ENCODE measurements around the gene ADAMTS15. TPM values are rescaled to one million over a fixed set of nuclear protein-coding genes. Genes with fewer than 3 reads are reported as not detected.

Gene ADAMTS15
- total and polyA plus RNA-seq, 9 donors = 0.95 to 7.2 (median 2.7) TPM

DNA sequence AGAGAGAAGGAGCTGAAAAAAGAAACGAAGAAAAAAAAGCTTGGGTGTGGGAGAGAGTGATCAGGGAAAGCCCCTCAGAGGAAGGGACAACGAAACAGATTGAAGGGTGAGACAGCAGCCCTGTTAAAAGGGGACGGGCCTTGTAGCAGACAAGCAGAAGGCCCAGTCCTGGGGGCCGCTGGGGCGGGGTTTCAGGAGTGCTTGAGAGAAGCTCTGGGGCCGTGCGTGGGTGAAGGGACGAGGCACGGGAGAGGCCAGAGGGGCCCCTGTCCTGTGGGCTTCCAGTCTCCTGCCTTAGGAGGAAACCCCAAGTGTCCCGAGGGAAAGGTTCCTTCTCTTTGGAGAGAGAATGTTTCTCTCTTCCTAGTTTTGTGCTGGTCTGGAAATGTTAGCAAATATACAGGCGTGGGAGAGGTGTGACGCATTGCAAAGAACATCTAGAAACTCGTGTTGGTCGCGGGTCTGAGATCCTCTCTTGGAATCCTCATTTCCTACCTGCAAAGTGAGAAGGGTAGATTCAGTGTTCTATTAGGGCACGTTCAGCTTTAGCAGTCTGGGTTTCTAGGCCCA lies 28.6 kb downstream of the ADAMTS15 start:
- peak in 1 of 5 donors; percentile 30 for DNase-seq
- H3K27me3 ChIP-seq = no peaks in the 10 kb centered on the region
- H3K4me1 ChIP-seq (ENCODE audit: insufficient read depth) = peaks cover 31% of the 10 kb centered on the region
- no peaks in the 10 kb centered on the region for H3K9me3 ChIP-seq
- whole genome bisulfite sequencing, 3 donors = 86 to 87% (median 87%) methylated on average over 16 of the region's 16 CpGs
- peak overlapping the region; percentile 60 to 68 for H3K27ac ChIP-seq
- no peak overlapping the region for H3K4me3 ChIP-seq
- TF ChIP-seq POLR2A (IDR thresholded peaks at IDR 0.05) (no peak), EP300 (IDR thresholded peaks at IDR 0.05) (no peak)
- TF ChIP-seq, protein P1, sequence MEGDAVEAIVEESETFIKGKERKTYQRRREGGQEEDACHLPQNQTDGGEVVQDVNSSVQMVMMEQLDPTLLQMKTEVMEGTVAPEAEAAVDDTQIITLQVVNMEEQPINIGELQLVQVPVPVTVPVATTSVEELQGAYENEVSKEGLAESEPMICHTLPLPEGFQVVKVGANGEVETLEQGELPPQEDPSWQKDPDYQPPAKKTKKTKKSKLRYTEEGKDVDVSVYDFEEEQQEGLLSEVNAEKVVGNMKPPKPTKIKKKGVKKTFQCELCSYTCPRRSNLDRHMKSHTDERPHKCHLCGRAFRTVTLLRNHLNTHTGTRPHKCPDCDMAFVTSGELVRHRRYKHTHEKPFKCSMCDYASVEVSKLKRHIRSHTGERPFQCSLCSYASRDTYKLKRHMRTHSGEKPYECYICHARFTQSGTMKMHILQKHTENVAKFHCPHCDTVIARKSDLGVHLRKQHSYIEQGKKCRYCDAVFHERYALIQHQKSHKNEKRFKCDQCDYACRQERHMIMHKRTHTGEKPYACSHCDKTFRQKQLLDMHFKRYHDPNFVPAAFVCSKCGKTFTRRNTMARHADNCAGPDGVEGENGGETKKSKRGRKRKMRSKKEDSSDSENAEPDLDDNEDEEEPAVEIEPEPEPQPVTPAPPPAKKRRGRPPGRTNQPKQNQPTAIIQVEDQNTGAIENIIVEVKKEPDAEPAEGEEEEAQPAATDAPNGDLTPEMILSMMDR (IDR thresholded peaks at IDR 0.05) = no peak
- intact Hi-C loops (cut with DNase I) = no loop called here
- no peaks in the 10 kb centered on the region for H3K36me3 ChIP-seq

DNA sequence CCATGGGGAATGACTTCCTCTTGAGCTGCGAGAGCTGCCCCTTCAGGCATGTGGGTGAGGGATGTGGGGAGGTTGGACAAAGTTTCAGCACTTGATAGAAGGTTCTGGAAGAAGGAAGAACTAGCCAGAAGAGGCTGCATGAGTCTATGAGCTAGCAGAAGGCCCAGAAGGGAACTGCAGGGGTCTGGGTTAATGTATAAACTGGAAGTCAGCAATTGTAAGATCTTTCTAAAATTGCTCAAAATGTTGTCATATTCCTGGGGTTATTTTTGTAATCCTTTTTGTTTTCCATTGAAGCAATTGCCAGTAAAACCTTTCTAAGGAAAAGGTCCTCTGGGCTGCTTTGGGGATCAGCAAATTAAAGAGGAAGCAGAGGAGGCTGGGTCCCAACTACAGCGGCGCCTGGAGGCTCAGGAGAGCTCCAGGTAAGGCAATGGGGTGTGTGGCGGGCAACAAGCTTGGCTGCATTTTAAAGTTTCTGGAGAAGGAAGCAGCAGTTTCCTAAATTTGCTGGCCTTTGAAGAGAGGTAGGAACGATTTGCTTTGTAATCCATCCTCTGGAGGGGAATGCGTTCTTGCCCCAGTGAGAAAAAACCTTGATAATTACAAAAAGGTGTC lies 29.2 kb downstream of the ADAMTS15 start:
- peak in 1 of 5 donors; percentile 43 for DNase-seq
- intact Hi-C loops (cut with DNase I) = no loop called here
- H3K9me3 ChIP-seq = no peaks in the 10 kb centered on the region
- H3K36me3 ChIP-seq = no peaks in the 10 kb centered on the region
- TF ChIP-seq POLR2A (IDR thresholded peaks at IDR 0.05) = no peak
- no peak for TF ChIP-seq EP300 (IDR thresholded peaks at IDR 0.05)
- TF ChIP-seq, protein P1 (IDR thresholded peaks at IDR 0.05) = no peak
- H3K4me1 ChIP-seq (ENCODE audit: insufficient read depth) = peaks cover 31% of the 10 kb centered on the region
- H3K27ac ChIP-seq = peak overlapping the region; percentile 60 to 68
- WGBS, 3 donors = 37 to 48% (median 38%) methylated on average over 6 of the region's 6 CpGs
- no peak overlapping the region for H3K4me3 ChIP-seq
- H3K27me3 ChIP-seq = no peaks in the 10 kb centered on the region

DNA sequence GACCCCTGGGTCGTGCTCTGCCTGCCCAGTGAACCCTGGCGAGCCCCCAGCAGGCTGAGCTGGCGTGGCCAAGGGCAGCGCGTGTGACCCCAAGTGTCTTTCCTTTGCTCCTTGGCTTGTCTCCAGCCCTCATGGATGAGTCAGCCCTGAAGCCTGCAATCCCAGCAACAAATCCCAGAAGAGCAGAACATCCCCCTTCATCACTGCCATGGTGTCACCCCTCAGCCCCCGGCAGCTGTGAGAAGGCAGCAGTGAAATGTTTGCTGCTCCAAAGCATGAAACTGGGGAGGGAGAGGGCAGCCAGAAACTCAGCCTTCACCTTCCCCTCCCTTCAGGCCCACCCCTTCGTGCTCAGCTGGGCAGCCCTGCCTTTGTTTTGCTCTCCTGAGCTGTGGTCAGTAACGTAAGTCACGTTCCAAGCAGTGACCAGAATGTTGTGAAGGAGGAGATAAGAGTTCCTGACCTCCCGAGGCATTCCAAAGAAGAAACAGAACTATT lies 29.8 kb downstream of the ADAMTS15 start:
- Histone ChIP-seq H3K4me1 (ENCODE audit: insufficient read depth) (peaks cover 31% of the 10 kb centered on the region), H3K27me3 (no peaks in the 10 kb centered on the region), H3K4me3 (no peak overlapping the region), H3K36me3 (no peaks in the 10 kb centered on the region), H3K27ac (peak overlapping the region; percentile 22 to 68), H3K9me3 (no peaks in the 10 kb centered on the region)
- TF ChIP-seq EP300 (IDR thresholded peaks at IDR 0.05) (no peak), POLR2A (IDR thresholded peaks at IDR 0.05) (peak; percentile 21)
- intact Hi-C loops (cut with DNase I) = no loop called here
- peak; percentile 84 to 91 (median 89) for DNase-seq
- WGBS, 3 donors = 2 to 8% (median 2%) methylated on average over 10 of the region's 10 CpGs

DNA sequence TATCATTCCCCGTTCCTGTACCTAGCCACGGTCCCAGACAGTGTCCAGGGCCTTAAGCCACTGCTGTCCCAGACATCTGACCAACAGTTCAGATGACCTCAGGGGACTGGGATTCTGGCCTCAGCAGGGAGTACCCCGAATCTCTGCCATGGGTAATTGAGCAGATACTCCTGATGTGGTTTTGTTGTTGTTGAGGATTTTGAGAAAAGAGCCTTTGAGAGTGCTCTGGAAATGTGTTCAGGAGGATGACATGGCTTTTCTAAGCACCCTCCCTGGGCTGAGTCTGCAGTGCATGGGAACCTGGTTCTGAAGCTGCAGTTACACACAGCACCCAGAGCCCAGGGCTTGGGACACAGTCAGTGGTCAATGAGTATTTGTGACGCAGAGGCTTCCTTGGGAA lies 30.4 kb downstream of the ADAMTS15 start:
- no peaks in the 10 kb centered on the region for H3K27me3 ChIP-seq
- 37 to 46% (median 42%) methylated on average over 4 of the region's 4 CpGs for WGBS, 3 donors
- no peak overlapping the region for H3K4me3 ChIP-seq
- no peaks in the 10 kb centered on the region for H3K36me3 ChIP-seq
- TF ChIP-seq, protein P1 (IDR thresholded peaks at IDR 0.05) = no peak
- TF ChIP-seq EP300 (IDR thresholded peaks at IDR 0.05) (no peak), POLR2A (IDR thresholded peaks at IDR 0.05) (no peak)
- no peaks in the 10 kb centered on the region for H3K9me3 ChIP-seq
- H3K27ac ChIP-seq = peak overlapping the region; percentile 22 to 68
- intact Hi-C loops (cut with DNase I) = no loop called here
- DNase-seq = peak in 1 of 5 donors; percentile 19
- H3K4me1 ChIP-seq (ENCODE audit: insufficient read depth) = peaks cover 31% of the 10 kb centered on the region

DNA sequence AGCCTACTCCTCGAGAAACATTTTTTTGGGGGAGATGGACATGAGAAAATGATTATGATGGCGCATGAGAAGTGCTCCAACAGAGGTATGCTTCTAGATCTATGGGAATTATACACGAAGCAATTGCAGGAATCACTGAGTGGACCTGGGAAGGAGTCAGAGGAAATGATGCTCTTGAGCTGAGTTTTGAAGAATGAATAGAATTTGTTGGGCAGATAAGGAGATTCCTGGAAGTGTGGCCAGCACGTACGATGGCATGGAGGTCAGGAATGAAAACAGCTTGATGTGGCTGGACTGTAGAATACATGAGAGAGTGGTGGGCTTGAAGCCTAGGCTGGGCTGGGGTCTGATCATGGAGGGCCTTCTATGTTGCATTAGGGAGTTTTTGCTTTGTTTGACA lies 31.7 kb downstream of the ADAMTS15 start:
- Histone ChIP-seq H3K9me3 (no peaks in the 10 kb centered on the region), H3K36me3 (no peaks in the 10 kb centered on the region), H3K27ac (no peak overlapping the region), H3K4me1 (ENCODE audit: insufficient read depth) (peaks cover 31% of the 10 kb centered on the region), H3K4me3 (no peak overlapping the region), H3K27me3 (no peaks in the 10 kb centered on the region)
- no peak for DNase-seq
- intact Hi-C loops (cut with DNase I) = loop anchor here in 1 of 4 donors (5.0 kb wide), 1 partner anchor 37 kb away; no protein-coding TSS in a partner anchor
- TF ChIP-seq, protein P1 (IDR thresholded peaks at IDR 0.05) = no peak
- WGBS, 3 donors = 50 to 59% (median 53%) methylated on average over 5 of the region's 5 CpGs
